Gastroesophageal sphincter (tissue), 3 donors: ENCODE measurements around the gene TOX2.

ENCODE experiments used
- EP300 ChIP-seq: sonication (generic); formaldehyde crosslinking; IDR thresholded peaks from one replicate; pipeline ENCODE4 v1.6.1; 2017; ENCODE audit warnings: antibody characterized with exemption, mild to moderate bottlenecking
- TF ChIP-seq, protein P1 (sequence below), 4 experiments: fragments of 200-600 bp in 2 of 4; fragments of 450-650 bp in 2 of 4; sonication (generic) in 1 of 4; IDR thresholded peaks; one replicate each; pipeline ENCODE4 v1.5.1; 2017 to 2019; ENCODE audit warnings: antibody characterized with exemption in 4 of 4, mild to moderate bottlenecking in 2 of 4, moderate library complexity in 2 of 4

DNA sequence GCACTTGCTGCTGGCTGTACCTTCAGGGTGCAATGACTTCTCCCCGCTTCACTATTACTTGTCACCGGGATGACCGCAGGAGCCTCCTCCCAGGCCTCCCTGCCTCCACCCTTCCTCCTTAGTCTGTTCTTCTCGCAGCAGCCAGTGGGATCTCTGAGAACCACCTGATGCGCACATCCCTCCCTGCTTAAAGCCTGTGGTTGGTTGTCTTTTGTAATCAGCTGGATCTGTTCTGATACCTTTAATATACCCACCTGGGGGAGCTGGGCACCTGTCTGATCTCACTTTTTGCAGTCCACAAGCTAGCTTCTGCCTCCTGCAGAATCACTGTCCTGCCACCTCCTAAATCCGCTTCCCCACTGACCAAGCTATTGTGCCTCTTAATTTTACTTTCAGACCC lies 34.6 kb downstream of the TOX2 start:
- TF ChIP-seq, protein P1, sequence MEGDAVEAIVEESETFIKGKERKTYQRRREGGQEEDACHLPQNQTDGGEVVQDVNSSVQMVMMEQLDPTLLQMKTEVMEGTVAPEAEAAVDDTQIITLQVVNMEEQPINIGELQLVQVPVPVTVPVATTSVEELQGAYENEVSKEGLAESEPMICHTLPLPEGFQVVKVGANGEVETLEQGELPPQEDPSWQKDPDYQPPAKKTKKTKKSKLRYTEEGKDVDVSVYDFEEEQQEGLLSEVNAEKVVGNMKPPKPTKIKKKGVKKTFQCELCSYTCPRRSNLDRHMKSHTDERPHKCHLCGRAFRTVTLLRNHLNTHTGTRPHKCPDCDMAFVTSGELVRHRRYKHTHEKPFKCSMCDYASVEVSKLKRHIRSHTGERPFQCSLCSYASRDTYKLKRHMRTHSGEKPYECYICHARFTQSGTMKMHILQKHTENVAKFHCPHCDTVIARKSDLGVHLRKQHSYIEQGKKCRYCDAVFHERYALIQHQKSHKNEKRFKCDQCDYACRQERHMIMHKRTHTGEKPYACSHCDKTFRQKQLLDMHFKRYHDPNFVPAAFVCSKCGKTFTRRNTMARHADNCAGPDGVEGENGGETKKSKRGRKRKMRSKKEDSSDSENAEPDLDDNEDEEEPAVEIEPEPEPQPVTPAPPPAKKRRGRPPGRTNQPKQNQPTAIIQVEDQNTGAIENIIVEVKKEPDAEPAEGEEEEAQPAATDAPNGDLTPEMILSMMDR (IDR thresholded peaks at IDR 0.05) = no peak
- no peak for TF ChIP-seq EP300
